ENCODE results near the gene PRKCB. TPM values are rescaled to one million over a fixed set of nuclear protein-coding genes. Genes with fewer than 3 reads are reported as not detected.

The PRKCB gene
- total and polyA plus RNA-seq, 4 experiments from 2014 or later = 46.5 to 106 (median 98.2) TPM

Small RNAs within 50 kb of the gene (microRNA-seq; reads per million reads assigned to microRNA genes)
- not detected for gene MIR1273H (ENCODE audit: borderline microRNAs expressed, borderline number of aligned reads, borderline replicate concordance)

Other genes starting within 250 kb of the PRKCB start
- gene NDUFAB1, start 239.7 kb upstream of the PRKCB start, total RNA-seq = 10 to 100 TPM; 45.4 to 45.7 TPM
- gene NDUFAB1, start 239.7 kb upstream of the PRKCB start, polyA plus RNA-seq = 100 to 1,000 TPM; 197 to 241 TPM
- 10 to 100 TPM; 12.4 to 15.0 TPM for gene PALB2, start 194.7 kb upstream of the PRKCB start, total RNA-seq
- 1 to 10 TPM; 5.4 to 7.2 TPM for gene PALB2, start 194.7 kb upstream of the PRKCB start, polyA plus RNA-seq
- 10 to 100 TPM; 55.8 to 60.2 TPM for gene DCTN5, start 194.5 kb upstream of the PRKCB start, total RNA-seq
- gene DCTN5, start 194.5 kb upstream of the PRKCB start, polyA plus RNA-seq = 10 to 100 TPM; 55.9 to 59.5 TPM
- 1 to 10 TPM; 3.0 to 3.5 TPM for gene PLK1, start 157.1 kb upstream of the PRKCB start, total RNA-seq
- under 1 TPM in 1 of 2 donors, not detected in 1; 0.18 TPM for gene PLK1, start 157.1 kb upstream of the PRKCB start, polyA plus RNA-seq
- not detected for gene ERN2, start 122.8 kb upstream of the PRKCB start, total RNA-seq
- not detected for gene ERN2, start 122.8 kb upstream of the PRKCB start, polyA plus RNA-seq
- gene CHP2, start 81.0 kb upstream of the PRKCB start, total RNA-seq = not detected
- gene CHP2, start 81.0 kb upstream of the PRKCB start, polyA plus RNA-seq = not detected

Data from CD4-positive, alpha-beta memory T cell (primary cell).